Esophagus squamous epithelium (tissue), 5 donors: Measurements from ENCODE around the gene ACAN. TPM values are rescaled to one million over a fixed set of nuclear protein-coding genes. Genes with fewer than 3 reads are reported as not detected.
A peak's percentile ranks its signal among the peaks of the same experiment; 100 is the strongest.

Experiments
- DNase-seq: peaks from one replicate; lab custom pipeline; 2025; lab: John Stamatoyannopoulos, UW
- H3K27ac ChIP-seq, 4 donors: fragments of 200-600 bp; sonication (generic); one replicate each; pipeline ENCODE4 v1.5.1; 2016 to 2019; ENCODE audit warnings: mild to moderate bottlenecking in 1 of 4
- H3K27me3 ChIP-seq, 4 donors: fragments of 200-600 bp; sonication (generic); 1 replicate in 3 of 4; 2 replicates in 1 of 4; pipeline versions ENCODE4 v1.5.1 to v1.6.0; 2017 to 2021; ENCODE audit warnings: antibody characterized with exemption in 1 of 4
- H3K36me3 ChIP-seq, 3 donors: fragments of 200-600 bp; sonication (generic); one replicate each; pipeline ENCODE4 v1.5.1; 2016 to 2019
- H3K4me1 ChIP-seq, 3 donors: fragments of 200-600 bp; sonication (generic); one replicate each; pipeline ENCODE4 v1.5.1; 2017 to 2019
- H3K4me3 ChIP-seq, 4 donors: fragments of 200-600 bp; sonication (generic); 1 replicate in 3 of 4; 2 replicates in 1 of 4; pipeline ENCODE4 v1.5.1; 2016 to 2019; ENCODE audit warnings: mild to moderate bottlenecking in 2 of 4, moderate library complexity in 1 of 4
- H3K9me3 ChIP-seq, 3 donors: fragments of 200-600 bp; sonication (generic); one replicate each; pipeline ENCODE4 v1.5.1; 2016 to 2019
- POLR2A ChIP-seq, 4 donors: fragments of 450-650 bp; IDR thresholded peaks; one replicate each; pipeline ENCODE4 v1.6.1; 2017; ENCODE audit warnings: antibody characterized with exemption in 4 of 4, mild to moderate bottlenecking in 4 of 4, moderate library complexity in 3 of 4
- WGBS, 2 donors: methylation state at CpG; one replicate each; pipeline ENCODE4 v1.1.5; 2018; 5-methylcytosine and 5-hydroxymethylcytosine counted together
- intact Hi-C: fragments of 100-400 bp; cut with DNase I; formaldehyde crosslinking; loops from one replicate; pipeline ENCODE4 v1.15.0; 2022
- total RNA-seq, 4 donors: library from RNA; depleted of rRNA; stranded (reverse); fragments of >200 nt; gene quantifications; one replicate each; pipeline ENCODE4 v1.1.0, GENCODE V29; 2016
- TF ChIP-seq, protein P1 (sequence below), 6 experiments: fragments of 450-650 bp in 4 of 6; fragments of 200-600 bp in 2 of 6; sonication (generic) in 2 of 6; IDR thresholded peaks; one replicate each; pipeline ENCODE4 v1.5.1; 2016 to 2019; ENCODE audit warnings: antibody characterized with exemption in 6 of 6, mild to moderate bottlenecking in 4 of 6, moderate library complexity in 4 of 6
- donor health status: DM: yes; HTN: yes; CAD: no.

Gene ACAN
- total RNA-seq, 4 donors from 2014 or later, result 0.34 to 2.6 (median 0.76) TPM; not detected in 1

DNA sequence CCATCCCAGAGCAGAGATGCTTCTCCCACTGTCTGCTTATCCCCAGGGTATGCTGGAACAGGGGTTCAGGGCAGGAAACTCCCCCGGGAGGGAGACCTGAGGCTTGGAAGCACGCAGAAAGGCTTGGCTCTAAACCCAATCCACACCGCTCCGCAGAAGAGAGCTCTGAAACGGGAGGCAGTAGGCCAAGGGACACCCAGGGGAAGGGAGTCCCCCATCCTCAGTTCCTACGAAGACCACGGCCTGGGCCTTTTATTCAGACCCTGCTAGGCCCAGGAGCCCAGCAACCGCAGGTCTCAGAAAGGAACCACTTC lies 93.9 kb downstream of the ACAN start:
- peak overlapping the region; percentile 57 to 73 (median 68) for H3K27ac ChIP-seq
- H3K9me3 ChIP-seq, result no peaks in the 10 kb centered on the region
- TF ChIP-seq POLR2A (IDR thresholded peaks at IDR 0.05), result no peak
- WGBS, 2 donors, result 12 to 13% methylated on average over 7 to 8 of the region's 8 CpGs
- H3K4me1 ChIP-seq, result peaks cover 29 to 52% (median 36%) of the 10 kb centered on the region in 3 donors
- intact Hi-C loops, result no loop called here
- DNase-seq, result no peak
- peak overlapping the region in 2 of 4 donors; percentile 12 to 14 for H3K4me3 ChIP-seq
- peaks cover 3 to 31% (median 6%) of the 10 kb centered on the region in 3 donors for H3K36me3 ChIP-seq
- H3K27me3 ChIP-seq, result peaks cover 0 to 25% (median 0%) of the 10 kb centered on the region in 4 donors

DNA sequence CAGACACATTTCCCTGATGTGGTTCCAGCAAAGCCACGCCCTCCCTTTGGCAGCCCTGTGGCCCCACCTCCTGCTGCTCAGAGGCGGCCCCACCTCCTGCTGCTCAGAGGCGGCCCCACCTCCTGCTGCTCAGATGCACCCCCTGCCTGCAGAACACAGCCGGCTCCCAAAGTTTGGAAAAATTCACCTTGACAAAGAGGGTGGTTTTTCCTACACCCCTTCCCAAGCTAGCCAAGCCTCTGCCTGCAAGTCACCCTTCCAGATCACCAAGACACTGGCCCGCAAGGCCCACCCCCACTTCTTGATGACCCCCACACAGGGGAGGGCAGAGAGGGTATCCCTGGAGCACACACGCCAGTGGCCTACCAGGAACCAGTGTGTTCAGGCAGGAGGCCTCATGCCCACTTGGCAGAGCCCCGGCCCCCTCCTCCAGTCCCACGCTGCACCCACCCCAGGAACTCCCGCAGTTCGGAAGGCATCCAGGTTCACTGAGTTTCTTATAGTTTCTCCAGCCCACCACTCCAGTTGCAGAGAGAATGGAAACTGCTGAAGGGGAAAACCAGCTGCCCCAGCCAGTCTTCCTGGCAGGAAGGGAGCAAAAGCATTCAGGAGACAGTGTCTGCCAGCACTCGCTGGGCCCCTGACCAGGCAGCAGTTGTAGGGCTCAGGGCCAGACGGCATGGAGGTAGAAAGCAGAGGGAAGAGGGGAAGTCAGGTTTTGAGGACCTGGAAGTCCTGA lies 94.4 kb downstream of the ACAN start:
- WGBS, 2 donors, result 0 to 10% methylated on average over 4 to 5 of the region's 12 CpGs
- TF ChIP-seq POLR2A (IDR thresholded peaks at IDR 0.05), result no peak
- TF ChIP-seq, protein P1, sequence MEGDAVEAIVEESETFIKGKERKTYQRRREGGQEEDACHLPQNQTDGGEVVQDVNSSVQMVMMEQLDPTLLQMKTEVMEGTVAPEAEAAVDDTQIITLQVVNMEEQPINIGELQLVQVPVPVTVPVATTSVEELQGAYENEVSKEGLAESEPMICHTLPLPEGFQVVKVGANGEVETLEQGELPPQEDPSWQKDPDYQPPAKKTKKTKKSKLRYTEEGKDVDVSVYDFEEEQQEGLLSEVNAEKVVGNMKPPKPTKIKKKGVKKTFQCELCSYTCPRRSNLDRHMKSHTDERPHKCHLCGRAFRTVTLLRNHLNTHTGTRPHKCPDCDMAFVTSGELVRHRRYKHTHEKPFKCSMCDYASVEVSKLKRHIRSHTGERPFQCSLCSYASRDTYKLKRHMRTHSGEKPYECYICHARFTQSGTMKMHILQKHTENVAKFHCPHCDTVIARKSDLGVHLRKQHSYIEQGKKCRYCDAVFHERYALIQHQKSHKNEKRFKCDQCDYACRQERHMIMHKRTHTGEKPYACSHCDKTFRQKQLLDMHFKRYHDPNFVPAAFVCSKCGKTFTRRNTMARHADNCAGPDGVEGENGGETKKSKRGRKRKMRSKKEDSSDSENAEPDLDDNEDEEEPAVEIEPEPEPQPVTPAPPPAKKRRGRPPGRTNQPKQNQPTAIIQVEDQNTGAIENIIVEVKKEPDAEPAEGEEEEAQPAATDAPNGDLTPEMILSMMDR (IDR thresholded peaks at IDR 0.05), result peak; percentile 43 to 79 (median 68)
- DNase-seq, result no peak
- Histone ChIP-seq H3K4me1 (peaks cover 29 to 52% (median 36%) of the 10 kb centered on the region in 3 donors), H3K4me3 (peak overlapping the region in 2 of 4 donors; percentile 12 to 14), H3K9me3 (no peaks in the 10 kb centered on the region), H3K36me3 (peaks cover 6 to 36% (median 7%) of the 10 kb centered on the region in 3 donors), H3K27me3 (peaks cover 0 to 25% (median 0%) of the 10 kb centered on the region in 4 donors), H3K27ac (peak overlapping the region; percentile 8 to 73 (median 68))
- intact Hi-C loops, result no loop called here

DNA sequence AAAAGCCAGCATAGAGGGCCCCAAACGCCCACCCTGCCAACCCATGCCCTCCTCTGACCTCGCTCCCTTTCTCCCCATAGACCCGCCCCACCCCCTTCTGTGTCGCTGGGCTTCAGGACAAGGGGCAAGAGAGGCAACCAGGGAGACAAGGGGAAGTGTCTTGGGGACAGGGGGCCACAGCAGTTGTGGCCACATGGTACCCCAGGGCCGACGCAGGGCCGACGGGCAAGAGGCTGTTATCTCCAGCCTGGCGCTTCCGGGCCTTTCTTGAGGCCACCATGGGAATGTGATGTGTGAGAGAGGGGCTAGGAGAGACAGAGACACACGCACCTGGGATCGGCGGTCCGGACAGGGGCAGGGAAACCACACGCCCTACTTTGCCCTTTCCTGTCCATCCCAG lies 95.5 kb downstream of the ACAN start:
- H3K9me3 ChIP-seq, result no peaks in the 10 kb centered on the region
- peaks cover 7 to 47% (median 13%) of the 10 kb centered on the region in 3 donors for H3K36me3 ChIP-seq
- intact Hi-C loops, result no loop called here
- peaks cover 0 to 20% (median 0%) of the 10 kb centered on the region in 4 donors for H3K27me3 ChIP-seq
- DNase-seq, result no peak
- no peak for TF ChIP-seq POLR2A (IDR thresholded peaks at IDR 0.05)
- TF ChIP-seq, protein P1 (IDR thresholded peaks at IDR 0.05), result no peak
- H3K27ac ChIP-seq, result peak overlapping the region in 1 of 4 donors; percentile 17
- H3K4me3 ChIP-seq, result no peak overlapping the region
- WGBS, 2 donors, result 90 to 96% methylated on average over 4 to 10 of the region's 15 CpGs
- H3K4me1 ChIP-seq, result peaks cover 29 to 52% (median 36%) of the 10 kb centered on the region in 3 donors

DNA sequence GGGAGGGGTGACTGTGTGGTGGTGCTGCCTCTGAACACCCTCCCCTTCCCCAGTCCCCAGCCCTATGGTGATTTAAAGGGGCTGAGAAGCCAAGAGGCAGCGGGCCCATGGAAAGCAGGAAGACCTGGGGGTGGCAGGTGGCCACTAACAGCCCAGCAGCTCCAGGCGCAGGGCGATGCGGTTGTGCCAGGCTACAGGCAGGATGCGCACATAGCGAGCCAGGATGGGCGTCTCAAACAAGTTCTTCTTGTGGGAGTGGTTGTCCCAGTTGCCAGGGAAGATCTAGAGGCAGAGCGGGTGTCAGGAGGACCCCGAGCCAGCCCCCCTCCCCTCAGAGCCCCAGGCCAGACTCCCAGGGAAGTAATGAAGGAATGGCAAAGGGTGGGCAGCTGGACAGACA lies 96.0 kb downstream of the ACAN start:
- no peak overlapping the region for H3K4me3 ChIP-seq
- WGBS, 2 donors, result 79 to 93% methylated on average over 5 to 7 of the region's 9 CpGs
- DNase-seq, result no peak
- peaks cover 26 to 49% (median 36%) of the 10 kb centered on the region in 3 donors for H3K4me1 ChIP-seq
- peak overlapping the region in 1 of 4 donors; percentile 17 for H3K27ac ChIP-seq
- intact Hi-C loops, result no loop called here
- TF ChIP-seq, protein P1 (IDR thresholded peaks at IDR 0.05), result no peak
- TF ChIP-seq POLR2A (IDR thresholded peaks at IDR 0.05), result no peak
- no peaks in the 10 kb centered on the region for H3K9me3 ChIP-seq
- peaks cover 9 to 50% (median 18%) of the 10 kb centered on the region in 3 donors for H3K36me3 ChIP-seq
- peaks cover 0 to 16% (median 0%) of the 10 kb centered on the region in 4 donors for H3K27me3 ChIP-seq

DNA sequence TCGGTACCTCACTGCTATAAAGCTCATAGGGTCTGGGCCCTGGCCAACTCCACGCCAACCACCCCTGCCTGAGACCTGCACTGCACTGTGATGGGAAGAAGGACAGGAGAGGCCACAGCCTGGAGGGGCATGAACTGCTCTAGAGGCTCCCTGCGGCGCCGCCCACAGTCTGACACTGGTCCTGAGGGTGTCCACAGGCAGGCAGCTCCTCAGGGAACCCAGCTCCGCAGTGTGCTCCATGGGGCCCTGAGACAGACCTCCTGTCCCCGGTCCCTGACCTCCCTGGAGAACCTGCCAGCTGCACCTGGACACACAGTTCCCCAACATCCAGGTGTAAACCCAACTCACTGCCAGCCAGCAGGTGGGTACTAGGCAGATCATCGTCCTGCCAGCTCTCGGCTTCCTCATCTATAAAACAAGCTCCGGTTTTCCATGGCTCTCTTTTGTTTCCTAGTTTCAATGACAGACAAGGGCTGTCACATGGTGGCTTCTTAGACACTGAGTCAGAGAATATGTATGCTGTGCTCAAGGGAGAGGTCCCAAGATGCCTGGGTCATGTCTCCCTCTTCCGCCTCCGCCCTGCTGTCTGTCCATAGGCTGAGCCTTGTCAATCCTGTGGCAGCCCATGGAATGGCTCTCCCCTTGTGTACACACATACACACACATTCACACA lies 97.2 kb downstream of the ACAN start:
- Histone ChIP-seq H3K4me1 (peaks cover 18 to 49% (median 37%) of the 10 kb centered on the region in 3 donors), H3K4me3 (no peak overlapping the region), H3K27ac (peak overlapping the region in 2 of 4 donors; percentile 32 to 45), H3K9me3 (no peaks in the 10 kb centered on the region), H3K27me3 (peaks cover 0 to 4% (median 0%) of the 10 kb centered on the region in 4 donors), H3K36me3 (peaks cover 11 to 57% (median 21%) of the 10 kb centered on the region in 3 donors)
- intact Hi-C loops, result loop anchor here (10.0 kb wide), 1 partner anchor 274 kb away; no protein-coding TSS in a partner anchor
- DNase-seq, result no peak
- 80 to 81% methylated on average over 9 to 12 of the region's 12 CpGs for WGBS, 2 donors
- TF ChIP-seq, protein P1 (IDR thresholded peaks at IDR 0.05), result no peak
- no peak for TF ChIP-seq POLR2A (IDR thresholded peaks at IDR 0.05)
